RWPE1 (cell line): ENCODE data around the gene AGPS.

Source experiments
- CTCF ChIA-PET: fragments of 350-600 bp; sonication (Branson Sonifier 250); formaldehyde crosslinking; extraction: SDS; loops from one replicate; lab custom pipeline; 2021; lab: Yijun Ruan, JAX
- POLR2A ChIA-PET: fragments of 400-600 bp; formaldehyde crosslinking; extraction: SDS; loops from one replicate; lab custom pipeline; 2020; ENCODE audit warnings: antibody characterized with exemption; ENCODE audit not compliant: low non-redundant PET; lab: Yijun Ruan, JAX
- DNase-seq: peaks from one replicate; pipeline ENCODE4 v3.0.0; 2012; ENCODE audit warnings: low spot score
- H3K27ac ChIP-seq: fragments of 450-650 bp; 2 replicates; pipeline ENCODE4 v1.5.1; 2017
- CTCF ChIP-seq: fragments of 450-650 bp; conservative IDR thresholded peaks from 2 replicates; pipeline ENCODE4 v1.5.1; 2017; ENCODE audit warnings: low read depth, mild to moderate bottlenecking

AGPS gene

GRCh38 chr2:177529166-177529565 lies 136.6 kb downstream of the AGPS start:
- POLR2A ChIA-PET: no interaction called here
- no peak for TF ChIP-seq CTCF
- CTCF ChIA-PET: no interaction called here
- no peak overlapping the region for H3K27ac ChIP-seq
- DNase-seq: no peak

DNA sequence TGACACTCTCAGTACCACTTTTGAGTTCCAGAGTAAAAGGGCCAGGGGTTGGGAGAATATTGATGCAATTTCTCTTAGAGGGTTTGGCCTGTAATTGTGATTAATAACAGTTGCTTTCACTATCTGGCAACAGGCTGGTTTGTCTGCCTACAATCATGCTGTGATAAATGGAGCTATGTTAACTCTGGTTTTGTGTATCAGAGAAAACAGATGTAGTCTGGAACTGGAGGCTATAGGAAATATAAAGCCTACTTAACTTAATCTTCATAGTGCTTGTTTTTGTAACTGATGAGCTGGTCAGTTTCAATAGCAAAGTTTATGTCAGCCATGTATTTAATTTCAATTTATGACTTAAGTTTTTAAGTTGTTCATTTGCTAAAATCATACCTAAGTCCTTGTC lies 138.0 kb downstream of the AGPS start:
- no peak for DNase-seq
- ChIA-PET CTCF (no interaction called here), POLR2A (no interaction called here)
- no peak for TF ChIP-seq CTCF
- no peak overlapping the region for H3K27ac ChIP-seq

- ChIA-PET CTCF (interaction anchor here (0.8 kb wide), 1 partner anchor 9 kb away, joined by 4 read pairs; no protein-coding TSS in a partner anchor), POLR2A (no interaction called here)
- no peak for DNase-seq
- H3K27ac ChIP-seq: no peak overlapping the region
- no peak for TF ChIP-seq CTCF
Measured at GRCh38 chr2:177531706-177532105, 139.1 kb downstream of the AGPS start.

DNA sequence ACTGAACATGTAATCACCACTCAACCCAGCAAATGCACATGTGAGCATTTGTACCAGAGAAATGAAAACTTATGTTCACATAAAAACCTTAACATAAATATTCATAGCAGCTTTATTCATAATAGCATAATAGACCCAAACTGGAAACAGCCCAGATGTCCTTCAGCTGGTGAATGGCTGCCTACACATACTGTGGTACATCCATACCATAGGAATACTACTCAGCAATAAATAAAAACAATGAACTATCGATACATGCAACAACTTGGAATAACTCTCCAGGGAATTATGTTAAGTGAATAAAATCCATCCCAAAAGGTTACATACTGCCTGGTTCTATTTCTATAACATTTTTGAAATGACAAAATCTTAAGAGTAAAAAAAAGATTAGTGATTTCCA lies 140.0 kb downstream of the AGPS start:
- CTCF ChIA-PET: no interaction called here
- TF ChIP-seq CTCF: no peak

GRCh38 chr2:177533253-177533652 lies 140.7 kb downstream of the AGPS start:
- H3K27ac ChIP-seq: no peak overlapping the region
- ChIA-PET CTCF (no interaction called here), POLR2A (no interaction called here)
- DNase-seq: no peak
- no peak for TF ChIP-seq CTCF

More for the DNA sequence above, 140.0 kb downstream of the AGPS start:
- POLR2A ChIA-PET: no interaction called here
- DNase-seq: no peak
- no peak overlapping the region for H3K27ac ChIP-seq

GRCh38 chr2:177535000-177535399 lies 142.4 kb downstream of the AGPS start:
- POLR2A ChIA-PET: no interaction called here
- no peak overlapping the region for H3K27ac ChIP-seq
- no peak for TF ChIP-seq CTCF
- CTCF ChIA-PET: interaction anchor here (0.5 to 1.2 kb wide), 4 partner anchors 17 to 171 kb away, joined by 3 read pairs; no protein-coding TSS in a partner anchor
- DNase-seq: no peak
